Endothelial cell of umbilical vein (primary cell): ENCODE results near the gene ARV1. TPM values are rescaled to one million over a fixed set of nuclear protein-coding genes. Genes with fewer than 3 reads are reported as not detected.

ENCODE experiments used
- BruUV-seq: library from RNA; stranded (reverse); fragments of 400-500 nt; replicated peaks from 2 replicates; lab custom pipeline; 2021; lab: Mats Ljungman, UMichigan
- CTCF ChIA-PET: fragments of 300-600, 350-600 bp; sonication (Branson Sonifier 250); formaldehyde crosslinking; loops from one replicate; lab custom pipeline; 2021; ENCODE audit warnings: antibody characterized with exemption, inconsistent platforms; lab: Charles Lee
- POLR2A ChIA-PET: fragments of 300-600, 350-600 bp; sonication (Branson Sonifier 250); formaldehyde crosslinking; loops from one replicate; lab custom pipeline; 2021; ENCODE audit warnings: antibody characterized with exemption, inconsistent platforms; lab: Charles Lee
- DNase-seq: peaks from one replicate; pipeline ENCODE4 v3.0.0-alpha.2; 2011; ENCODE audit warnings: low read depth, low spot score
- FAIRE-seq: peaks from 2 replicates; lab custom pipeline; 2011; peaks lifted over from hg19 to GRCh38; lab: Jason Lieb, UNC
- H2AFZ ChIP-seq: 2 replicates; pipeline ENCODE4 v1.6.0; 2012; ENCODE audit warnings: low read depth, low read length, control low read depth, inconsistent platforms
- H3K27ac ChIP-seq: 2 replicates; pipeline ENCODE4 v1.5.1; 2011; ENCODE audit warnings: low read depth, mild to moderate bottlenecking, control low read depth, low read length, moderate library complexity; ENCODE audit not compliant: insufficient read depth
- H3K27me3 ChIP-seq, 2 experiments: 2 replicates each; pipeline versions ENCODE4 v1.6.0 to v1.6.1; 2011; ENCODE audit warnings: low read length in 2 of 2, mixed read lengths in 1 of 2; ENCODE audit not compliant: control insufficient read depth in 2 of 2, insufficient read depth in 2 of 2
- H3K36me3 ChIP-seq, 2 experiments: 2 replicates in 1 of 2; 3 replicates in 1 of 2; pipeline ENCODE4 v1.5.1; 2011; ENCODE audit warnings: low read length in 2 of 2, mild to moderate bottlenecking in 1 of 2, moderate library complexity in 1 of 2; ENCODE audit not compliant: control insufficient read depth in 2 of 2, insufficient read depth in 2 of 2; ENCODE audit errors: extremely low read depth in 1 of 2
- H3K4me1 ChIP-seq: 3 replicates; pipeline ENCODE4 v1.5.1; 2011; ENCODE audit warnings: mild to moderate bottlenecking, low read length; ENCODE audit not compliant: control insufficient read depth, insufficient read depth; ENCODE audit errors: extremely low read depth
- H3K4me2 ChIP-seq: 2 replicates; pipeline ENCODE4 v1.6.1; 2011; ENCODE audit warnings: low read length, control low read depth, mixed read lengths; ENCODE audit not compliant: insufficient read depth
- H3K4me3 ChIP-seq, 3 experiments: fragments of 200-600 bp in 1 of 3; sonication (generic), shearing (Covaris generic) in 1 of 3; replicated peaks in 1 of 3; 2 replicates each; pipeline ENCODE4 v1.5.1; 2011 to 2016; ENCODE audit warnings: control low read depth in 3 of 3, low read length in 3 of 3, mild to moderate bottlenecking in 2 of 3, inconsistent platforms in 1 of 3, low read depth in 1 of 3, moderate library complexity in 1 of 3; ENCODE audit not compliant: insufficient read depth in 1 of 3
- H3K79me2 ChIP-seq: 2 replicates; pipeline ENCODE4 v1.6.0; 2012; ENCODE audit warnings: low read length, inconsistent platforms; ENCODE audit not compliant: control insufficient read depth, insufficient read depth
- H3K9ac ChIP-seq: replicated peaks from 2 replicates; pipeline ENCODE3; 2011; ENCODE audit warnings: low read length, control low read depth; ENCODE audit not compliant: insufficient read depth; ENCODE audit errors: extremely low read depth
- H3K9me1 ChIP-seq: replicated peaks from 3 replicates; pipeline ENCODE4 v1.6.0; 2011; ENCODE audit warnings: mild to moderate bottlenecking, low read length; ENCODE audit not compliant: control insufficient read depth, insufficient read depth; ENCODE audit errors: extremely low read depth
- H3K9me3 ChIP-seq: replicated peaks from 2 replicates; pipeline ENCODE4 v1.5.1; 2012; ENCODE audit warnings: low read length, inconsistent platforms; ENCODE audit not compliant: control insufficient read depth, insufficient read depth
- H4K20me1 ChIP-seq: replicated peaks from 2 replicates; pipeline ENCODE3; 2011; ENCODE audit warnings: mild to moderate bottlenecking, low read length; ENCODE audit not compliant: control insufficient read depth, insufficient read depth; ENCODE audit errors: extremely low read depth
- CTCF ChIP-seq, 2 donors: IDR thresholded peaks; 1 replicate in 1 of 2; 2 replicates in 1 of 2; pipeline ENCODE4 v1.5.1; 2011; ENCODE audit warnings: low read length in 2 of 2, mild to moderate bottlenecking in 2 of 2, moderate library complexity in 2 of 2, control low read depth in 1 of 2, inconsistent platforms in 1 of 2, low read depth in 1 of 2; ENCODE audit not compliant: insufficient read depth in 1 of 2; ENCODE audit errors: extremely low read depth in 1 of 2
- EZH2 ChIP-seq: IDR thresholded peaks from 2 replicates; pipeline ENCODE4 v1.6.1; 2012; ENCODE audit warnings: borderline replicate concordance, low read depth, mild to moderate bottlenecking, moderate library complexity, low read length, inconsistent platforms; ENCODE audit not compliant: severe bottlenecking
- FOS ChIP-seq: IDR thresholded peaks from 2 replicates; pipeline ENCODE4 v1.6.1; 2011; ENCODE audit warnings: mild to moderate bottlenecking, low read length, moderate library complexity, borderline replicate concordance; ENCODE audit not compliant: insufficient read depth
- GATA2 ChIP-seq: IDR thresholded peaks from 2 replicates; pipeline ENCODE4 v1.7.0; 2011; ENCODE audit warnings: low read depth, mild to moderate bottlenecking, moderate library complexity, mixed read lengths, low read length; ENCODE audit not compliant: insufficient read length, insufficient read depth
- JUN ChIP-seq: IDR thresholded peaks from 2 replicates; pipeline ENCODE4 v1.6.1; 2011; ENCODE audit warnings: borderline replicate concordance, low read depth; ENCODE audit not compliant: insufficient read length, insufficient read depth
- MAX ChIP-seq: IDR thresholded peaks from 2 replicates; pipeline ENCODE4 v1.6.1; 2011; ENCODE audit not compliant: insufficient read depth, insufficient read length
- MYC ChIP-seq: IDR thresholded peaks from one replicate; pipeline ENCODE4 v1.6.1; 2011; ENCODE audit warnings: mild to moderate bottlenecking, low read depth, low read length
- POLR2A ChIP-seq: IDR thresholded peaks from 2 replicates; pipeline ENCODE4 v1.6.1; 2012; ENCODE audit warnings: low read depth, mild to moderate bottlenecking, control low read depth, low read length
- POLR2AphosphoS5 ChIP-seq: IDR thresholded peaks from 2 replicates; pipeline ENCODE4 v1.6.1; 2012; ENCODE audit warnings: low read depth, mild to moderate bottlenecking, control low read depth, low read length, moderate library complexity; ENCODE audit not compliant: insufficient read depth
- dilution Hi-C: fragments of 300-500 bp; cut with MboI; formaldehyde crosslinking; loops from one replicate; pipeline ENCODE4 v1.15.0; 2019; ENCODE audit warnings: low sequenced_read_pairs; ENCODE audit not compliant: extremely low pct_ligation_motif_present
- intact Hi-C: fragments of 100-400 bp; cut with micrococcal nuclease; formaldehyde crosslinking; loops from one replicate; pipeline ENCODE4 v1.10.0; 2022
- polyA plus RNA-seq, 4 experiments: library from polyadenylated mRNA; depleted of rRNA in 3 of 4; stranded (reverse) in 3 of 4; unstranded in 1 of 4; fragments of >200 nt; gene quantifications; 2 replicates each; pipeline versions ENCODE4 v1.2.1 to v1.2.3, GENCODE V29; 2011 to 2012; ENCODE audit warnings: missing spikeins in 1 of 4
- total RNA-seq: library from RNA; stranded (reverse); gene quantifications from 2 replicates; pipeline ENCODE4 v1.2.3, GENCODE V29; 2021

The ARV1 gene
- total and polyA plus RNA-seq, 2 donors (not counting 3 experiments of a cell fraction or from before 2014, with no cell fraction given), result 10.7 to 14.0 TPM

- intact Hi-C loops, result no loop called here
These were observed 8.1 kb downstream of the ARV1 start for GRCh38 chr1:230986976-230987375.

GRCh38 chr1:230987448-230987847 lies 8.6 kb downstream of the ARV1 start:
- no peaks in the 10 kb centered on the region for H3K79me2 ChIP-seq
- intact Hi-C loops (no loop called here), dilution Hi-C loops (no loop called here)
- DNase-seq (no peak), FAIRE-seq (no peak)
- H3K4me1 ChIP-seq, result no peaks in the 10 kb centered on the region
- no TSS peak for BruUV-seq
- H3K36me3 ChIP-seq, result peaks cover 2 to 3% of the 10 kb centered on the region in 2 experiments
- no peak for TF ChIP-seq EZH2
- TF ChIP-seq FOS, result no peak
- TF ChIP-seq CTCF (IDR thresholded peaks at IDR 0.05; ENCODE audit: extremely low read depth in 1 of 2, insufficient read depth in 1 of 2, low read depth in 1 of 2, low read length in 2 of 2), result no peak
- no peak for TF ChIP-seq POLR2AphosphoS5
- no peak for TF ChIP-seq MAX
- no peak for TF ChIP-seq JUN
- no peak for TF ChIP-seq POLR2A
- no peak for TF ChIP-seq GATA2
- TF ChIP-seq MYC, result no peak
- no peak overlapping the region for H3K4me3 ChIP-seq
- H4K20me1 ChIP-seq, result no peaks in the 10 kb centered on the region
- no peak overlapping the region for H3K27ac ChIP-seq
- H3K9ac ChIP-seq, result no peak overlapping the region
- ChIA-PET CTCF (no interaction called here), POLR2A (no interaction called here)
- H3K9me1 ChIP-seq, result no peaks in the 10 kb centered on the region
- H3K4me2 ChIP-seq, result no peak overlapping the region
- H2AFZ ChIP-seq, result no peak overlapping the region
- H3K9me3 ChIP-seq, result no peaks in the 10 kb centered on the region
- H3K27me3 ChIP-seq, result no peaks in the 10 kb centered on the region

More at GRCh38 chr1:230986976-230987375, 8.1 kb downstream of the ARV1 start:
- no peaks in the 10 kb centered on the region for H3K27me3 ChIP-seq
- H3K9me3 ChIP-seq, result no peaks in the 10 kb centered on the region
- H3K9ac ChIP-seq, result no peak overlapping the region
- no peak overlapping the region for H3K4me3 ChIP-seq
- H3K9me1 ChIP-seq, result no peaks in the 10 kb centered on the region
- no peak overlapping the region for H3K27ac ChIP-seq
- dilution Hi-C loops, result no loop called here
- ChIA-PET CTCF (no interaction called here), POLR2A (no interaction called here)
- H2AFZ ChIP-seq, result no peak overlapping the region
- H4K20me1 ChIP-seq, result no peaks in the 10 kb centered on the region
- FAIRE-seq (no peak), DNase-seq (no peak)
- no peak overlapping the region for H3K4me2 ChIP-seq
- no TSS peak for BruUV-seq
- TF ChIP-seq MYC, result no peak
- no peak for TF ChIP-seq POLR2AphosphoS5
- TF ChIP-seq POLR2A, result no peak
- no peak for TF ChIP-seq JUN
- H3K79me2 ChIP-seq, result no peaks in the 10 kb centered on the region
- peaks cover 1 to 3% of the 10 kb centered on the region in 2 experiments for H3K36me3 ChIP-seq
- H3K4me1 ChIP-seq, result no peaks in the 10 kb centered on the region
